H1 (cell line): Measurements from ENCODE around the gene NHSL2. TPM values are rescaled to one million over a fixed set of nuclear protein-coding genes. Genes with fewer than 3 reads are reported as not detected.
A peak's percentile ranks its signal among the peaks of the same experiment; 100 is the strongest.

Experiments used
- CTCF ChIA-PET: fragments of 300-600 bp; sonication (Branson Sonifier 250); formaldehyde crosslinking; loops from one replicate; lab custom pipeline; 2021; ENCODE audit not compliant: partially characterized antibody; lab: Charles Lee
- POLR2A ChIA-PET: fragments of 300-600 bp; sonication (Branson Sonifier 250); formaldehyde crosslinking; loops from one replicate; lab custom pipeline; 2021; ENCODE audit warnings: inconsistent platforms; ENCODE audit not compliant: partially characterized antibody; lab: Charles Lee
- DNase-seq, 2 experiments: peaks; one replicate each; pipeline versions ENCODE4 v3.0.0 to v3.0.0-alpha.2; 2010 to 2022; ENCODE audit warnings: low spot score in 2 of 2, low read depth in 1 of 2, mixed read lengths in 1 of 2
- FAIRE-seq: peaks from 2 replicates; lab custom pipeline; 2011; peaks lifted over from hg19 to GRCh38; lab: Jason Lieb, UNC
- H2AFZ ChIP-seq: 2 replicates; pipeline ENCODE4 v1.8.1; 2012; ENCODE audit warnings: low read length, inconsistent platforms
- H2AK5ac ChIP-seq: 2 replicates; pipeline ENCODE4 v1.6.1; 2013; ENCODE audit warnings: low read depth, low read length
- H2BK120ac ChIP-seq: replicated peaks from 2 replicates; pipeline ENCODE3; 2013; ENCODE audit warnings: low read depth, low read length, inconsistent platforms
- H2BK12ac ChIP-seq: 2 replicates; pipeline ENCODE4 v1.6.1; 2013; ENCODE audit warnings: low read depth, low read length
- H2BK15ac ChIP-seq: 2 replicates; pipeline ENCODE4 v1.6.1; 2013; ENCODE audit warnings: low read length
- H2BK20ac ChIP-seq: 2 replicates; pipeline ENCODE4 v1.6.1; 2013; ENCODE audit warnings: low read length
- H2BK5ac ChIP-seq: 2 replicates; pipeline ENCODE4 v1.6.1; 2013; ENCODE audit warnings: low read depth, low read length
- H3K14ac ChIP-seq: 2 replicates; pipeline ENCODE4 v1.6.1; 2013; ENCODE audit warnings: inconsistent platforms; ENCODE audit not compliant: insufficient read length
- H3K18ac ChIP-seq: 2 replicates; pipeline ENCODE4 v1.6.1; 2013; ENCODE audit warnings: low read length; ENCODE audit errors: extremely low read depth
- H3K23ac ChIP-seq: 2 replicates; pipeline ENCODE4 v1.6.1; 2013; ENCODE audit warnings: inconsistent platforms; ENCODE audit not compliant: insufficient read length
- H3K23me2 ChIP-seq: 2 replicates; pipeline ENCODE4 v1.6.1; 2013; ENCODE audit warnings: low read depth, low read length
- H3K27ac ChIP-seq: 2 replicates; pipeline ENCODE4 v1.6.1; 2011; ENCODE audit warnings: low read depth, low read length, inconsistent platforms
- H3K27me3 ChIP-seq, 4 experiments: replicated peaks in 1 of 4; 1 replicate in 1 of 4; 2 replicates in 3 of 4; pipeline versions ENCODE4 v1.6.1 to v1.8.1; 2011 to 2013; ENCODE audit warnings: low read length in 3 of 4, mild to moderate bottlenecking in 3 of 4, inconsistent platforms in 2 of 4, mixed read lengths in 2 of 4, moderate library complexity in 1 of 4; ENCODE audit not compliant: control insufficient read depth in 3 of 4, insufficient read depth in 3 of 4; ENCODE audit errors: extremely low read depth in 1 of 4
- H3K36me3 ChIP-seq, 4 experiments: 2 replicates each; pipeline versions ENCODE4 v1.6.1 to v1.8.1; 2011 to 2013; ENCODE audit warnings: mild to moderate bottlenecking in 4 of 4, low read length in 3 of 4, moderate library complexity in 2 of 4, control low read depth in 1 of 4, inconsistent platforms in 1 of 4; ENCODE audit not compliant: insufficient read depth in 4 of 4, control insufficient read depth in 2 of 4
- H3K4ac ChIP-seq: replicated peaks from 2 replicates; pipeline ENCODE3; 2013; ENCODE audit warnings: low read length, low read depth, mixed read lengths, inconsistent platforms; ENCODE audit not compliant: insufficient read length
- H3K4me1 ChIP-seq, 4 experiments: replicated peaks in 1 of 4; 1 replicate in 1 of 4; 2 replicates in 3 of 4; pipeline versions ENCODE4 v1.6.1 to v1.8.1; 2011 to 2013; ENCODE audit warnings: low read length in 3 of 4, inconsistent platforms in 2 of 4, mixed read lengths in 1 of 4; ENCODE audit not compliant: insufficient read depth in 4 of 4, control insufficient read depth in 3 of 4
- H3K4me2 ChIP-seq, 2 experiments: 2 replicates each; pipeline versions ENCODE4 v1.6.1 to v1.8.1; 2011 to 2013; ENCODE audit warnings: low read depth in 2 of 2, low read length in 2 of 2, control low read depth in 1 of 2, inconsistent platforms in 1 of 2, mild to moderate bottlenecking in 1 of 2; ENCODE audit not compliant: insufficient read depth in 1 of 2
- H3K4me3 ChIP-seq, 4 experiments: fragments of 200-600, 300-600 bp in 1 of 4; sonication (generic), shearing (Covaris generic), sonication (Bioruptor Twin) in 1 of 4; 2 replicates each; pipeline versions ENCODE4 v1.5.1 to v1.8.1; 2011 to 2016; ENCODE audit warnings: low read length in 4 of 4, low read depth in 3 of 4, control low read depth in 2 of 4, inconsistent platforms in 2 of 4, mild to moderate bottlenecking in 2 of 4, mixed read lengths in 1 of 4, moderate library complexity in 1 of 4; ENCODE audit not compliant: insufficient read depth in 2 of 4; ENCODE audit errors: extremely low read depth in 1 of 4
- H3K56ac ChIP-seq: replicated peaks from 2 replicates; pipeline ENCODE3; 2013; ENCODE audit warnings: low read depth, mild to moderate bottlenecking, mixed read lengths, low read length, inconsistent platforms; ENCODE audit not compliant: insufficient read length
- H3K79me1 ChIP-seq: 2 replicates; pipeline ENCODE4 v1.6.1; 2013; ENCODE audit warnings: low read depth, low read length, control low read depth
- H3K79me2 ChIP-seq, 2 experiments: 2 replicates each; pipeline versions ENCODE4 v1.6.1 to v1.8.1; 2012 to 2013; ENCODE audit warnings: low read length in 2 of 2, mild to moderate bottlenecking in 2 of 2, inconsistent platforms in 1 of 2; ENCODE audit not compliant: insufficient read depth in 2 of 2, control insufficient read depth in 1 of 2
- H3K9ac ChIP-seq, 4 experiments: replicated peaks in 1 of 4; 1 replicate in 1 of 4; 2 replicates in 3 of 4; pipeline versions ENCODE4 v1.6.1 to v1.8.1; 2011 to 2013; ENCODE audit warnings: low read depth in 3 of 4, low read length in 3 of 4, control low read depth in 2 of 4, mild to moderate bottlenecking in 2 of 4, moderate library complexity in 2 of 4, inconsistent platforms in 1 of 4; ENCODE audit errors: extremely low read depth in 1 of 4
- H3K9me3 ChIP-seq, 2 experiments: 2 replicates each; pipeline versions ENCODE4 v1.6.1 to v1.8.1; 2012 to 2013; ENCODE audit warnings: mild to moderate bottlenecking in 2 of 2, moderate library complexity in 2 of 2, control low read depth in 1 of 2, inconsistent platforms in 1 of 2, low read depth in 1 of 2, low read length in 1 of 2, mixed read lengths in 1 of 2; ENCODE audit not compliant: insufficient read depth in 2 of 2
- H4K20me1 ChIP-seq, 2 experiments: replicated peaks in 1 of 2; 2 replicates each; pipeline versions ENCODE3 to v1.8.1; 2011 to 2013; ENCODE audit warnings: inconsistent platforms in 2 of 2, low read length in 2 of 2, mild to moderate bottlenecking in 1 of 2; ENCODE audit not compliant: insufficient read depth in 2 of 2, control insufficient read depth in 1 of 2
- H4K5ac ChIP-seq: 2 replicates; pipeline ENCODE4 v1.6.1; 2013; ENCODE audit warnings: low read length, low read depth, mixed read lengths, inconsistent platforms; ENCODE audit not compliant: insufficient read length
- H4K8ac ChIP-seq: 2 replicates; pipeline ENCODE4 v1.8.0; 2013; ENCODE audit warnings: mild to moderate bottlenecking, moderate library complexity, low read length, inconsistent platforms; ENCODE audit not compliant: insufficient read depth; ENCODE audit errors: extremely low read depth
- H4K91ac ChIP-seq: replicated peaks from 2 replicates; pipeline ENCODE3; 2013; ENCODE audit warnings: low read length, mixed read lengths, inconsistent platforms; ENCODE audit not compliant: insufficient read length
- CBX8 ChIP-seq: fragments of 300-800, 300-1000 bp; sonication (generic); IDR thresholded peaks from 2 replicates; pipeline ENCODE4 v1.7.1; 2016; ENCODE audit warnings: low read depth, low read length, borderline replicate concordance
- POLR2AphosphoS5 ChIP-seq: IDR thresholded peaks from 2 replicates; pipeline ENCODE4 v1.6.1; 2011; ENCODE audit warnings: low read depth, low read length
- RNF2 ChIP-seq: fragments of 200-900, 300-1000 bp; sonication (generic); IDR thresholded peaks from 2 replicates; pipeline ENCODE4 v1.7.1; 2016; ENCODE audit warnings: borderline replicate concordance, low read depth, mild to moderate bottlenecking, antibody characterized with exemption, low read length; ENCODE audit not compliant: poor library complexity, severe bottlenecking; ENCODE audit errors: missing control alignments
- SIRT6 ChIP-seq: IDR thresholded peaks from one replicate; pipeline ENCODE4 v1.7.1; 2012; ENCODE audit warnings: low read length, inconsistent platforms
- WGBS, 2 experiments: shearing (Covaris generic) in 1 of 2; methylation state at CpG; one replicate each; pipeline versions ENCODE4 v1.1.6 to v1.1.7; 2013 to 2015; ENCODE audit warnings: low lambda C conversion rate in 2 of 2, mixed read lengths in 2 of 2, inconsistent platforms in 1 of 2, low coverage in 1 of 2, missing lambda C conversion rate in 1 of 2; ENCODE audit not compliant: insufficient replicate concordance in 2 of 2, insufficient coverage in 1 of 2, insufficient read length in 1 of 2; ENCODE audit errors: extremely low coverage in 1 of 2, missing lambda C conversion rate in 1 of 2; 5-methylcytosine and 5-hydroxymethylcytosine counted together
- polyA plus RNA-seq, 7 experiments: library from polyadenylated mRNA; depleted of rRNA in 3 of 7; stranded (reverse) in 5 of 7; unstranded in 2 of 7; fragments of >200 nt in 5 of 7; fragments of 200-250 nt in 2 of 7; gene quantifications; 1 replicate in 5 of 7; 2 replicates in 1 of 7; 4 replicates in 1 of 7; pipeline versions ENCODE4 v1.2.1 to v1.2.3, GENCODE V29; 2011 to 2013; ENCODE audit warnings: missing spikeins in 2 of 7, mixed read lengths in 2 of 7
- total RNA-seq: library from RNA; stranded (reverse); fragmentation: NEBNext Ultra II Directional; extraction: Animal tissue kit (Norgen Biotek cat#: 25700); gene quantifications from 2 replicates; pipeline ENCODE4 v1.2.1, GENCODE V29; 2021

The NHSL2 gene
- total and polyA plus RNA-seq, 2 of the 8 experiments (the other 6 are each of a cell fraction or from before 2014, with no cell fraction given): 3.7 to 7.2 TPM

GRCh38 chrX:72132456-72132855, 221.8 kb downstream of the NHSL2 start:
- POLR2A ChIA-PET: no interaction called here
- H3K27me3 ChIP-seq: peaks cover 12 to 40% (median 34%) of the 10 kb centered on the region in 4 experiments
- no peak overlapping the region for H2BK120ac ChIP-seq
- H3K56ac ChIP-seq: no peak overlapping the region
- no peaks in the 10 kb centered on the region for H3K79me1 ChIP-seq
- TF ChIP-seq SIRT6 (no peak), RNF2 (no peak), CBX8 (no peak), POLR2AphosphoS5 (no peak)
- no peak overlapping the region for H3K14ac ChIP-seq
- no peaks in the 10 kb centered on the region for H3K36me3 ChIP-seq
- no peak overlapping the region for H2AFZ ChIP-seq
- H3K79me2 ChIP-seq: no peaks in the 10 kb centered on the region
- FAIRE-seq (no peak), DNase-seq (no peak)
- no peak overlapping the region for H4K91ac ChIP-seq
- CTCF ChIA-PET: interaction anchor here (1.2 to 3.2 kb wide), 5 partner anchors 31 to 134 kb away, joined by 4 to 13 read pairs (median 5); no protein-coding TSS in a partner anchor
- H3K4me2 ChIP-seq: peak overlapping the region; percentile 83 to 86; a peak in 3 of 4 replicates
- no peak overlapping the region for H2BK5ac ChIP-seq
- no peak overlapping the region for H2BK20ac ChIP-seq
- no peak overlapping the region for H3K27ac ChIP-seq
- peaks cover 0 to 4% of the 10 kb centered on the region in 2 experiments; a peak in 1 of 4 replicates for H3K9me3 ChIP-seq
- H3K23ac ChIP-seq: no peak overlapping the region
- no peak overlapping the region for H4K5ac ChIP-seq
- H3K9ac ChIP-seq: no peak overlapping the region
- H3K4me3 ChIP-seq: peak overlapping the region in 3 of 4 experiments; percentile 30 to 60 (median 30); a peak in 4 of 8 replicates
- peaks cover 0 to 4% (median 1%) of the 10 kb centered on the region in 4 experiments; a peak in 4 of 7 replicates for H3K4me1 ChIP-seq
- no peak overlapping the region for H3K18ac ChIP-seq
- H3K23me2 ChIP-seq: peaks cover 5% of the 10 kb centered on the region; the same call in 1 of the 2 replicates
- no peak overlapping the region for H2BK12ac ChIP-seq
- H2AK5ac ChIP-seq: no peak overlapping the region
- 90% methylated on average over 2 of the region's 3 CpGs; no CpG with 5 or more reads in 1 of the 2 experiments for WGBS, 2 experiments
- no peak overlapping the region; the same call in 1 of the 2 replicates for H4K8ac ChIP-seq
- no peak overlapping the region for H2BK15ac ChIP-seq
- H4K20me1 ChIP-seq: peaks cover 3 to 9% of the 10 kb centered on the region in 2 experiments
- H3K4ac ChIP-seq: no peak overlapping the region
